Endometrium (tissue), 2 donors: ENCODE data around the gene SNTG2.

Experiments
- FAIRE-seq: peaks from 2 replicates; lab custom pipeline; 2012; peaks lifted over from hg19 to GRCh38; lab: Jason Lieb, UNC
- donor health status: control.
- donor health status: control.

SNTG2 gene

GRCh38 chr2:1319393-1319792 is 368.7 kb downstream of the SNTG2 start:
- no peak for FAIRE-seq

- FAIRE-seq, result no peak
Measured at GRCh38 chr2:1321321-1321720, 370.7 kb downstream of the SNTG2 start.

- no peak for FAIRE-seq
Measured at GRCh38 chr2:1324884-1325283, 374.2 kb downstream of the SNTG2 start.

- no peak for FAIRE-seq
Measured at GRCh38 chr2:1328684-1329083, 378.0 kb downstream of the SNTG2 start.

- FAIRE-seq, result no peak
Measured at GRCh38 chr2:1339388-1340140, 388.9 kb downstream of the SNTG2 start.

GRCh38 chr2:1340141-1340512 is 389.5 kb downstream of the SNTG2 start:
- FAIRE-seq, result no peak

- FAIRE-seq, result peak; percentile 57
Measured at GRCh38 chr2:1341404-1342120, 390.9 kb downstream of the SNTG2 start.

GRCh38 chr2:1348789-1349188 is 398.1 kb downstream of the SNTG2 start:
- FAIRE-seq, result no peak

- no peak for FAIRE-seq
Measured at GRCh38 chr2:1350111-1350510, 399.5 kb downstream of the SNTG2 start.

- FAIRE-seq, result no peak
Measured at GRCh38 chr2:1353124-1353523, 402.5 kb downstream of the SNTG2 start.

GRCh38 chr2:1353543-1353942 is 402.9 kb downstream of the SNTG2 start:
- no peak for FAIRE-seq

- FAIRE-seq, result no peak
Measured at GRCh38 chr2:1360144-1360543, 409.5 kb downstream of the SNTG2 start.

- no peak for FAIRE-seq
Measured at GRCh38 chr2:1360557-1361250, 410.1 kb downstream of the SNTG2 start.

GRCh38 chr2:1363367-1363766 is 412.7 kb downstream of the SNTG2 start:
- FAIRE-seq, result no peak

- no peak for FAIRE-seq
Measured at GRCh38 chr2:1366546-1367134, 416.0 kb downstream of the SNTG2 start.

- no peak for FAIRE-seq
Measured at GRCh38 chr2:1367601-1368000, 417.0 kb downstream of the SNTG2 start.

- no peak for FAIRE-seq
Measured at GRCh38 chr2:1369905-1370304, 419.3 kb downstream of the SNTG2 start.

- FAIRE-seq, result no peak
Measured at GRCh38 chr2:1370461-1370860, 419.8 kb downstream of the SNTG2 start.

GRCh38 chr2:1371082-1371481 is 420.4 kb downstream of the SNTG2 start:
- FAIRE-seq, result no peak

GRCh38 chr2:1373830-1374229 is 423.2 kb downstream of the SNTG2 start:
- no peak for FAIRE-seq

GRCh38 chr2:1374287-1374686 is 423.6 kb downstream of the SNTG2 start:
- FAIRE-seq, result no peak

- FAIRE-seq, result no peak
Measured at GRCh38 chr2:1375794-1376193, 425.1 kb downstream of the SNTG2 start.

GRCh38 chr2:1377473-1377872 is 426.8 kb downstream of the SNTG2 start:
- no peak for FAIRE-seq
